ENCODE data around the gene MRTFB. TPM values are rescaled to one million over a fixed set of nuclear protein-coding genes. Genes with fewer than 3 reads are reported as not detected.
A peak's percentile ranks its signal among the peaks of the same experiment; 100 is the strongest.

The MRTFB gene
- total and polyA plus RNA-seq, 2 of the 13 experiments (the other 11 are each of a cell fraction or from before 2014, with no cell fraction given), result 11.4 to 14.0 TPM

- TF ChIP-seq REST (IDR thresholded peaks at IDR 0.05; ENCODE audit: borderline replicate concordance in 1 of 2, low read depth in 1 of 2, low read length in 2 of 2) (0 out of 4 replicates have a peak, but pooled peaks of 1 of the 2 experiments have one; percentile 11), ZNF841 (CRISPR knock-in tag; IDR thresholded peaks at IDR 0.05; ENCODE audit: borderline replicate concordance) (no peak), ZNF205 (CRISPR knock-in tag; IDR thresholded peaks at IDR 0.05) (no peak), MIXL1 (CRISPR knock-in tag; IDR thresholded peaks at IDR 0.05) (no peak), CENPX (CRISPR knock-in tag; IDR thresholded peaks at IDR 0.05) (peak; percentile 76; the same call in 1 of the 2 replicates), KLF9 (CRISPR knock-in tag; IDR thresholded peaks at IDR 0.05; ENCODE audit: low read depth) (no peak), EHMT2 (IDR thresholded peaks at IDR 0.05; ENCODE audit: borderline replicate concordance, low read depth, low read length) (no peak), HIVEP1 (CRISPR knock-in tag; IDR thresholded peaks at IDR 0.05) (no peak), SKIL (CRISPR knock-in tag; IDR thresholded peaks at IDR 0.05; ENCODE audit: borderline replicate concordance) (no peak), ZHX2 (IDR thresholded peaks at IDR 0.05; ENCODE audit: low read depth) (no peak), ZHX2 (CRISPR knock-in tag; IDR thresholded peaks at IDR 0.05; ENCODE audit: borderline replicate concordance) (peak; percentile 7; the same call in 1 of the 2 replicates), MYPOP (CRISPR knock-in tag; IDR thresholded peaks at IDR 0.05) (no peak), CBFB (CRISPR knock-in tag; IDR thresholded peaks at IDR 0.05) (no peak)
These were observed 605 bp downstream of the MRTFB start (continued) for GRCh38 chr16:14071576-14072271.

Measured in HepG2 (cell line).